HEK293 (cell line): ENCODE data around the gene FSIP1.

Experiments
- CTCF ChIA-PET: fragments of 350-600 bp; formaldehyde crosslinking; extraction: SDS; loops from one replicate; lab custom pipeline; 2021; ENCODE audit warnings: antibody characterized with exemption; lab: Yijun Ruan, JAX
- POLR2A ChIA-PET: fragments of 300-600 bp; formaldehyde crosslinking; extraction: SDS; loops from one replicate; lab custom pipeline; 2020; ENCODE audit warnings: antibody characterized with exemption, inconsistent platforms; lab: Yijun Ruan, JAX
- H3K27ac ChIP-seq: fragments of 200-500 bp; sonication (Bioruptor generic); 2 replicates; pipeline ENCODE4 v1.5.1; 2014; ENCODE audit warnings: low read depth, low read length, control low read depth, inconsistent platforms; ENCODE audit errors: extremely low read depth
- H3K36me3 ChIP-seq, 2 experiments: fragments of 200-500 bp in 1 of 2; sonication (Bioruptor generic) in 1 of 2; 1 replicate in 1 of 2; 2 replicates in 1 of 2; pipeline ENCODE4 v1.5.1; 2014 to 2017; ENCODE audit warnings: inconsistent platforms in 2 of 2, low read length in 2 of 2; ENCODE audit not compliant: control insufficient read depth in 2 of 2, insufficient read depth in 1 of 2
- H3K4me1 ChIP-seq: fragments of 200-500 bp; sonication (Bioruptor generic); 2 replicates; pipeline ENCODE4 v1.5.1; 2014; ENCODE audit warnings: mild to moderate bottlenecking, low read length, inconsistent platforms; ENCODE audit not compliant: control insufficient read depth, insufficient read depth
- H3K4me3 ChIP-seq: 2 replicates; pipeline ENCODE4 v1.5.1; 2011; ENCODE audit warnings: low read depth, mild to moderate bottlenecking, control low read depth, low read length, moderate library complexity
- H3K9me3 ChIP-seq: fragments of 200-500 bp; sonication (Bioruptor generic); 2 replicates; pipeline ENCODE4 v1.5.1; 2014; ENCODE audit warnings: low read depth, low read length, inconsistent platforms; ENCODE audit not compliant: control insufficient read depth, insufficient read depth
- KLF1 ChIP-seq: fragments of 450-650 bp; formaldehyde crosslinking; IDR thresholded peaks from 2 replicates; pipeline ENCODE4 v1.5.1; 2016; ENCODE audit warnings: missing biosample characterization, missing genetic modification characterization
- OSR2 ChIP-seq: fragments of 450-650 bp; formaldehyde crosslinking; IDR thresholded peaks from 2 replicates; pipeline ENCODE4 v1.5.1; 2016; ENCODE audit warnings: missing biosample characterization, missing genetic modification characterization
- PRDM4 ChIP-seq: fragments of 450-650 bp; formaldehyde crosslinking; IDR thresholded peaks from 2 replicates; pipeline ENCODE4 v1.5.1; 2017; ENCODE audit warnings: missing biosample characterization, missing genetic modification characterization
- SETDB1 ChIP-seq: IDR thresholded peaks from one replicate; pipeline ENCODE4 v1.6.1; 2017; ENCODE audit warnings: mild to moderate bottlenecking, low read length, moderate library complexity, mixed read lengths; ENCODE audit not compliant: insufficient read length
- WT1 ChIP-seq: fragments of 450-650 bp; formaldehyde crosslinking; IDR thresholded peaks from 2 replicates; pipeline ENCODE4 v1.5.1; 2016; ENCODE audit warnings: missing biosample characterization, missing genetic modification characterization
- ZNF214 ChIP-seq: fragments of 450-650 bp; formaldehyde crosslinking; IDR thresholded peaks from 2 replicates; pipeline ENCODE4 v1.5.1; 2017; ENCODE audit warnings: missing biosample characterization, mild to moderate bottlenecking, missing genetic modification characterization, borderline replicate concordance
- ZNF292 ChIP-seq: fragments of 450-650 bp; formaldehyde crosslinking; IDR thresholded peaks from 2 replicates; pipeline ENCODE4 v1.5.1; 2016; ENCODE audit warnings: low read depth, missing biosample characterization, missing genetic modification characterization, borderline replicate concordance
- ZNF600 ChIP-seq: fragments of 450-650 bp; formaldehyde crosslinking; IDR thresholded peaks from 2 replicates; pipeline ENCODE4 v1.5.1; 2016; ENCODE audit warnings: missing biosample characterization, missing genetic modification characterization
- ZNF610 ChIP-seq: fragments of 450-650 bp; formaldehyde crosslinking; IDR thresholded peaks from 2 replicates; pipeline ENCODE4 v1.5.1; 2016; ENCODE audit warnings: missing biosample characterization, missing genetic modification characterization, borderline replicate concordance
- ZNF639 ChIP-seq: fragments of 450-650 bp; formaldehyde crosslinking; IDR thresholded peaks from 2 replicates; pipeline ENCODE4 v1.5.1; 2016; ENCODE audit warnings: missing biosample characterization, missing genetic modification characterization
- TF ChIP-seq, protein P1 (sequence below): fragments of 450-650 bp; formaldehyde crosslinking; IDR thresholded peaks from 2 replicates; pipeline ENCODE4 v1.5.1; 2016; ENCODE audit warnings: missing biosample characterization, missing genetic modification characterization
- TF ChIP-seq, protein P2 (sequence below): IDR thresholded peaks from 2 replicates; pipeline ENCODE4 v1.6.1; 2011; ENCODE audit warnings: mild to moderate bottlenecking, low read depth, low read length, borderline replicate concordance
- TF ChIP-seq, protein P3 (sequence below): fragments of 450-650 bp; formaldehyde crosslinking; conservative IDR thresholded peaks from 2 replicates; pipeline ENCODE4 v1.5.1; 2016; ENCODE audit warnings: low read depth, missing biosample characterization, missing genetic modification characterization

Gene FSIP1

GRCh38 chr15:39597751-39598185 is 184.9 kb downstream of the FSIP1 start (continued):
- TF ChIP-seq OSR2 (tag by site-specific recombination) (no peak), ZNF600 (no peak), ZNF214 (tag by site-specific recombination) (no peak), WT1 (no peak)
- TF ChIP-seq, protein P1, sequence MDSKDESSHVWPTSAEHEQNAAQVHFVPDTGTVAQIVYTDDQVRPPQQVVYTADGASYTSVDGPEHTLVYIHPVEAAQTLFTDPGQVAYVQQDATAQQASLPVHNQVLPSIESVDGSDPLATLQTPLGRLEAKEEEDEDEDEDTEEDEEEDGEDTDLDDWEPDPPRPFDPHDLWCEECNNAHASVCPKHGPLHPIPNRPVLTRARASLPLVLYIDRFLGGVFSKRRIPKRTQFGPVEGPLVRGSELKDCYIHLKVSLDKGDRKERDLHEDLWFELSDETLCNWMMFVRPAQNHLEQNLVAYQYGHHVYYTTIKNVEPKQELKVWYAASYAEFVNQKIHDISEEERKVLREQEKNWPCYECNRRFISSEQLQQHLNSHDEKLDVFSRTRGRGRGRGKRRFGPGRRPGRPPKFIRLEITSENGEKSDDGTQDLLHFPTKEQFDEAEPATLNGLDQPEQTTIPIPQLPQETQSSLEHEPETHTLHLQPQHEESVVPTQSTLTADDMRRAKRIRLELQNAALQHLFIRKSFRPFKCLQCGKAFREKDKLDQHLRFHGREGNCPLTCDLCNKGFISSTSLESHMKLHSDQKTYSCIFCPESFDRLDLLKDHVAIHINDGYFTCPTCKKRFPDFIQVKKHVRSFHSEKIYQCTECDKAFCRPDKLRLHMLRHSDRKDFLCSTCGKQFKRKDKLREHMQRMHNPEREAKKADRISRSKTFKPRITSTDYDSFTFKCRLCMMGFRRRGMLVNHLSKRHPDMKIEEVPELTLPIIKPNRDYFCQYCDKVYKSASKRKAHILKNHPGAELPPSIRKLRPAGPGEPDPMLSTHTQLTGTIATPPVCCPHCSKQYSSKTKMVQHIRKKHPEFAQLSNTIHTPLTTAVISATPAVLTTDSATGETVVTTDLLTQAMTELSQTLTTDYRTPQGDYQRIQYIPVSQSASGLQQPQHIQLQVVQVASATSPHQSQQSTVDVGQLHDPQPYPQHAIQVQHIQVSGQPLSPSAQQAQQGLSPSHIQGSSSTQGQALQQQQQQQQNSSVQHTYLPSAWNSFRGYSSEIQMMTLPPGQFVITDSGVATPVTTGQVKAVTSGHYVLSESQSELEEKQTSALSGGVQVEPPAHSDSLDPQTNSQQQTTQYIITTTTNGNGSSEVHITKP (tag by site-specific recombination), result no peak
- TF ChIP-seq, protein P2, sequence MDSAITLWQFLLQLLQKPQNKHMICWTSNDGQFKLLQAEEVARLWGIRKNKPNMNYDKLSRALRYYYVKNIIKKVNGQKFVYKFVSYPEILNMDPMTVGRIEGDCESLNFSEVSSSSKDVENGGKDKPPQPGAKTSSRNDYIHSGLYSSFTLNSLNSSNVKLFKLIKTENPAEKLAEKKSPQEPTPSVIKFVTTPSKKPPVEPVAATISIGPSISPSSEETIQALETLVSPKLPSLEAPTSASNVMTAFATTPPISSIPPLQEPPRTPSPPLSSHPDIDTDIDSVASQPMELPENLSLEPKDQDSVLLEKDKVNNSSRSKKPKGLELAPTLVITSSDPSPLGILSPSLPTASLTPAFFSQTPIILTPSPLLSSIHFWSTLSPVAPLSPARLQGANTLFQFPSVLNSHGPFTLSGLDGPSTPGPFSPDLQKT, result no peak

- TF ChIP-seq SETDB1 (no peak), ZNF639 (tag by site-specific recombination) (no peak), PRDM4 (tag by site-specific recombination) (no peak), ZNF610 (tag by site-specific recombination) (no peak), ZNF292 (tag by site-specific recombination) (no peak)
- no peak overlapping the region for H3K4me3 ChIP-seq
- H3K36me3 ChIP-seq, result peaks cover 3 to 21% of the 10 kb centered on the region in 2 experiments; a peak in 1 of 3 replicates
- no peak overlapping the region for H3K27ac ChIP-seq
- ChIA-PET CTCF (no interaction called here), POLR2A (no interaction called here)
- no peaks in the 10 kb centered on the region for H3K4me1 ChIP-seq
- H3K9me3 ChIP-seq, result no peaks in the 10 kb centered on the region
Observed at GRCh38 chr15:39597336-39597735, 185.3 kb downstream of the FSIP1 start.

- TF ChIP-seq, protein P3, sequence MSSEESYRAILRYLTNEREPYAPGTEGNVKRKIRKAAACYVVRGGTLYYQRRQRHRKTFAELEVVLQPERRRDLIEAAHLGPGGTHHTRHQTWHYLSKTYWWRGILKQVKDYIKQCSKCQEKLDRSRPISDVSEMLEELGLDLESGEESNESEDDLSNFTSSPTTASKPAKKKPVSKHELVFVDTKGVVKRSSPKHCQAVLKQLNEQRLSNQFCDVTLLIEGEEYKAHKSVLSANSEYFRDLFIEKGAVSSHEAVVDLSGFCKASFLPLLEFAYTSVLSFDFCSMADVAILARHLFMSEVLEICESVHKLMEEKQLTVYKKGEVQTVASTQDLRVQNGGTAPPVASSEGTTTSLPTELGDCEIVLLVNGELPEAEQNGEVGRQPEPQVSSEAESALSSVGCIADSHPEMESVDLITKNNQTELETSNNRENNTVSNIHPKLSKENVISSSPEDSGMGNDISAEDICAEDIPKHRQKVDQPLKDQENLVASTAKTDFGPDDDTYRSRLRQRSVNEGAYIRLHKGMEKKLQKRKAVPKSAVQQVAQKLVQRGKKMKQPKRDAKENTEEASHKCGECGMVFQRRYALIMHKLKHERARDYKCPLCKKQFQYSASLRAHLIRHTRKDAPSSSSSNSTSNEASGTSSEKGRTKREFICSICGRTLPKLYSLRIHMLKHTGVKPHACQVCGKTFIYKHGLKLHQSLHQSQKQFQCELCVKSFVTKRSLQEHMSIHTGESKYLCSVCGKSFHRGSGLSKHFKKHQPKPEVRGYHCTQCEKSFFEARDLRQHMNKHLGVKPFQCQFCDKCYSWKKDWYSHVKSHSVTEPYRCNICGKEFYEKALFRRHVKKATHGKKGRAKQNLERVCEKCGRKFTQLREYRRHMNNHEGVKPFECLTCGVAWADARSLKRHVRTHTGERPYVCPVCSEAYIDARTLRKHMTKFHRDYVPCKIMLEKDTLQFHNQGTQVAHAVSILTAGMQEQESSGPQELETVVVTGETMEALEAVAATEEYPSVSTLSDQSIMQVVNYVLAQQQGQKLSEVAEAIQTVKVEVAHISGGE, result no peak
- no peak for TF ChIP-seq KLF1 (tag by site-specific recombination)
- no peak overlapping the region for H3K27ac ChIP-seq
- H3K9me3 ChIP-seq, result no peaks in the 10 kb centered on the region
- ChIA-PET CTCF (no interaction called here), POLR2A (no interaction called here)
- no peaks in the 10 kb centered on the region for H3K4me1 ChIP-seq
- peaks cover 3 to 23% of the 10 kb centered on the region in 2 experiments; a peak in 1 of 3 replicates for H3K36me3 ChIP-seq
- H3K4me3 ChIP-seq, result no peak overlapping the region
Observed at GRCh38 chr15:39596358-39597051, 186.1 kb downstream of the FSIP1 start.
